Osteocyte (in vitro differentiated cells): ENCODE results near the gene ZBTB11. TPM values are rescaled to one million over a fixed set of nuclear protein-coding genes. Genes with fewer than 3 reads are reported as not detected.

Source experiments
- DNase-seq: peaks from one replicate; pipeline ENCODE4 v3.0.0; 2021; ENCODE audit warnings: mixed read lengths; ENCODE audit not compliant: unreplicated experiment; ENCODE audit errors: extremely low spot score
- H3K27ac Mint-ChIP-seq: one replicate; pipeline ENCODE4 v1.8.0; 2021; ENCODE audit warnings: mild to moderate bottlenecking, mixed read lengths; ENCODE audit not compliant: unreplicated experiment
- H3K27me3 Mint-ChIP-seq: one replicate; pipeline ENCODE4 v1.8.0; 2021; ENCODE audit warnings: mixed read lengths; ENCODE audit not compliant: unreplicated experiment
- H3K36me3 Mint-ChIP-seq: one replicate; pipeline ENCODE4 v1.8.0; 2021; ENCODE audit warnings: mixed read lengths; ENCODE audit not compliant: unreplicated experiment
- H3K4me1 Mint-ChIP-seq: one replicate; pipeline ENCODE4 v1.8.0; 2021; ENCODE audit warnings: mixed read lengths; ENCODE audit not compliant: unreplicated experiment
- H3K4me3 Mint-ChIP-seq: one replicate; pipeline ENCODE4 v1.8.0; 2021; ENCODE audit warnings: mild to moderate bottlenecking, moderate library complexity, mixed read lengths; ENCODE audit not compliant: unreplicated experiment
- H3K9me3 Mint-ChIP-seq: one replicate; pipeline ENCODE4 v1.8.0; 2021; ENCODE audit warnings: mixed read lengths; ENCODE audit not compliant: unreplicated experiment
- total RNA-seq: library from RNA; stranded (reverse); gene quantifications from 2 replicates; pipeline ENCODE4 v1.2.1, GENCODE V29; 2021
- TF ChIP-seq, protein P1 (sequence below): fragments of 200-600 bp; sonication (generic); IDR thresholded peaks from 2 replicates; pipeline ENCODE4 v1.5.0; 2021; ENCODE audit warnings: antibody characterized with exemption, mild to moderate bottlenecking, moderate library complexity

Gene ZBTB11
- total RNA-seq, 1 donor from 2014 or later, result 15.3 TPM

GRCh38 chr3:101671014-101671413 lies 5.9 kb downstream of the ZBTB11 start:
- H3K27ac Mint-ChIP-seq, result no peak overlapping the region

GRCh38 chr3:101667844-101668243 lies 9.1 kb downstream of the ZBTB11 start:
- no peak overlapping the region for H3K4me3 Mint-ChIP-seq
- no peak overlapping the region for H3K27ac Mint-ChIP-seq
- no peak for DNase-seq
- no peaks in the 10 kb centered on the region for H3K4me1 Mint-ChIP-seq
- peaks cover 32% of the 10 kb centered on the region for H3K36me3 Mint-ChIP-seq
- H3K27me3 Mint-ChIP-seq, result no peaks in the 10 kb centered on the region
- H3K9me3 Mint-ChIP-seq, result no peaks in the 10 kb centered on the region
- TF ChIP-seq, protein P1, sequence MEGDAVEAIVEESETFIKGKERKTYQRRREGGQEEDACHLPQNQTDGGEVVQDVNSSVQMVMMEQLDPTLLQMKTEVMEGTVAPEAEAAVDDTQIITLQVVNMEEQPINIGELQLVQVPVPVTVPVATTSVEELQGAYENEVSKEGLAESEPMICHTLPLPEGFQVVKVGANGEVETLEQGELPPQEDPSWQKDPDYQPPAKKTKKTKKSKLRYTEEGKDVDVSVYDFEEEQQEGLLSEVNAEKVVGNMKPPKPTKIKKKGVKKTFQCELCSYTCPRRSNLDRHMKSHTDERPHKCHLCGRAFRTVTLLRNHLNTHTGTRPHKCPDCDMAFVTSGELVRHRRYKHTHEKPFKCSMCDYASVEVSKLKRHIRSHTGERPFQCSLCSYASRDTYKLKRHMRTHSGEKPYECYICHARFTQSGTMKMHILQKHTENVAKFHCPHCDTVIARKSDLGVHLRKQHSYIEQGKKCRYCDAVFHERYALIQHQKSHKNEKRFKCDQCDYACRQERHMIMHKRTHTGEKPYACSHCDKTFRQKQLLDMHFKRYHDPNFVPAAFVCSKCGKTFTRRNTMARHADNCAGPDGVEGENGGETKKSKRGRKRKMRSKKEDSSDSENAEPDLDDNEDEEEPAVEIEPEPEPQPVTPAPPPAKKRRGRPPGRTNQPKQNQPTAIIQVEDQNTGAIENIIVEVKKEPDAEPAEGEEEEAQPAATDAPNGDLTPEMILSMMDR, result no peak

More at GRCh38 chr3:101671014-101671413, 5.9 kb downstream of the ZBTB11 start:
- no peaks in the 10 kb centered on the region for H3K27me3 Mint-ChIP-seq
- peaks cover 11% of the 10 kb centered on the region for H3K36me3 Mint-ChIP-seq
- DNase-seq, result no peak
- no peak overlapping the region for H3K4me3 Mint-ChIP-seq
- no peaks in the 10 kb centered on the region for H3K9me3 Mint-ChIP-seq
- TF ChIP-seq, protein P1, result no peak
- peaks cover 19% of the 10 kb centered on the region for H3K4me1 Mint-ChIP-seq

DNA sequence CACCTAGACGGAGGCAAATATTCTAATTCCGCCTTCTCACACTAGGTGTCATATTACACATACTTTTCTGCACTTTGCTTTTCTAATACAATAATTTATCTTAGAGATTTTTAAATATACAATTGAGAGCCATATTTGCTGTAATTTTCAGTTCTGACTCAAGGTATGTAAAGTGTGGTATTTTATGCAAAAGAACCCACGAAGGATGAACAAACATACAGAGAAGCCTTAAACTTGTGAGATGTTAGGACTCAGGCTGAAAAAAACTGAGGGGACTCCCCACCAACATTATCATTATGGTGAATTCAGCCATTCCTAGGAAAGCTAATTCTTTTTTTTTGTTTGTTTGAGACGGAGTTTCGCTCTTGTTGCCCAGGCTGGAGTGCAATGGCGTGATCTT lies 9.6 kb downstream of the ZBTB11 start:
- no peak overlapping the region for H3K4me3 Mint-ChIP-seq
- H3K27me3 Mint-ChIP-seq, result no peaks in the 10 kb centered on the region
- H3K36me3 Mint-ChIP-seq, result peaks cover 32% of the 10 kb centered on the region
- no peaks in the 10 kb centered on the region for H3K4me1 Mint-ChIP-seq
- no peaks in the 10 kb centered on the region for H3K9me3 Mint-ChIP-seq
- no peak for DNase-seq
- TF ChIP-seq, protein P1, result no peak
- H3K27ac Mint-ChIP-seq, result no peak overlapping the region

DNA sequence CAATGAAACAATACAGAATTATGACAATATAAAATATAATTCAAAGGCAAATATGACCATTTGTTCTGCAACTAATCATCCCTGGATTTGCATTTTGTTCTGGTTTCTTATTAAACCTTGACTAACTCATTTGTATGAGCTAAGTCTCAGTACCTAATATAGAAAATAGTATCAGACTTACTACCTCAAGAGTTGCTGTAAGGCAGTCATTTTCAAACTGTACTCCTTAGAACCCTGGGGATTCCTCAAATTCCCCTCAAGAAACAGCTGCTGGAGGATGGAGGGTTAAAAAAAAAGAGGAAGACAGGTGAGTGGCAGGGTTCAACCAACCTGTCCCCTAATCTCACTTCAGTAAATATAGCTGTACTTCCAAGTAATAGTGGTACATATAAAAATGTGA lies 11.1 kb downstream of the ZBTB11 start:
- TF ChIP-seq, protein P1, result no peak
- DNase-seq, result no peak
- H3K4me1 Mint-ChIP-seq, result no peaks in the 10 kb centered on the region
- no peaks in the 10 kb centered on the region for H3K27me3 Mint-ChIP-seq
- no peaks in the 10 kb centered on the region for H3K9me3 Mint-ChIP-seq
- no peak overlapping the region for H3K27ac Mint-ChIP-seq
- peaks cover 35% of the 10 kb centered on the region for H3K36me3 Mint-ChIP-seq
- no peak overlapping the region for H3K4me3 Mint-ChIP-seq

DNA sequence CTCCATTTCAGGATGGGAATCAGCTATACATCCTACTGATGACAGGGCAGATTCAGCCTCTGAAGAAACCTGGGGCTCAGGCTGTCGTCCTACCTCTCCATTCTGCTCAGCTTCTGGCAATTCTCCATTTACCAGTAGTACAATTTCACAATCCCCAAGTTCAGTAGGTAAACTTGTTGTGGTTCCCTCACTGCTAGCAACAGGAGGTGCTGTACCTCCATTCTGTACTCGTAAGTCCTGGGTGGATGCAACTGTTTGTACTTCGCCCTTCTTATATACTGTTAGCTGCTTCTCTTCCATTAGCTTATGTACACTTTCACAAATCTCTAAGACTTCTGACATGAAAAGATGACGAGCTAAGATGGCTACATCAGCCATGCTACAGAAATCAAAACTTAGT lies 11.6 kb downstream of the ZBTB11 start:
- no peaks in the 10 kb centered on the region for H3K4me1 Mint-ChIP-seq
- no peaks in the 10 kb centered on the region for H3K27me3 Mint-ChIP-seq
- no peak overlapping the region for H3K27ac Mint-ChIP-seq
- peaks cover 40% of the 10 kb centered on the region for H3K36me3 Mint-ChIP-seq
- DNase-seq, result no peak
- H3K9me3 Mint-ChIP-seq, result no peaks in the 10 kb centered on the region
- H3K4me3 Mint-ChIP-seq, result no peak overlapping the region
- TF ChIP-seq, protein P1, result no peak
